ENCODE measurements around the gene ELMO1. TPM values are rescaled to one million over a fixed set of nuclear protein-coding genes. Genes with fewer than 3 reads are reported as not detected.

Gene ELMO1
- total and polyA plus RNA-seq, 2 donors from 2014 or later: 6.0 to 35.4 TPM

DNA sequence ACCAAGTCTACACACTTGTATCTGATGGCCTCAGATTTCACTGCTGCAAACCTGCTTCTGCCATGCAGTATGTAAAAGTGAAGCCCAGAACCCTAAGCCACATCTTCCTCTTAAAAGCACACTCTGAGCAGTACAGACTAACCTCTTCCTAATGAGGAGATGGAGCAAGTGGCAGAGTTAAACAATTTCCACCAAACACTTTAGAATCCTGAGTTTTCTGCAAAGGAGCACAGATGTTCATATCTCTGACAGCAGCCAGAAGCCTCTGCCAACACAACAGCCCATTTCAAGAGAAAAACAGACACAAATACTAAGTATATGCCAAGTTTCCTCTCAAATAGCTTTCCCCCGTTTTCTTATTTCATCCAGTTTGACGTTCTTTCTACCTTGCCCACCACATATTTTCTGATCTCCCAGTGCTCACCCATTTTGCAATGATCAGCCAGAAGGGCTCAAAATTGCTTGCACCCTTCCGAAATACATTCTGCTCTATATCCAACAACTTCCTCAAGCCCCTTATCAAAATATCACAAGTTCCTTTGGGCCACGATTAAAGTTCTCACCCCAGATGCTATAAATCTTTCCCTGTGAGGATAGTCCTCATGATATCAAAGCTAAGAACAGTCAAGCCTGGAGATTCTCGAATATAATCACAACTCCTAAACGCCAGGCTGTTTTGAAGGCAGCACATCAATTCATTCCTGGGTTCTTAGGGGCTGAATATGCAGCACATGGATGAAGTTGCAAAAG is 27.5 kb downstream of the ELMO1 start:
- no peak for TF ChIP-seq CTCF (IDR thresholded peaks at IDR 0.05; ENCODE audit: borderline replicate concordance, extremely low read depth, insufficient read depth)
- Histone ChIP-seq H3K36me3 (ENCODE audit: control insufficient read depth in 2 of 3, insufficient read depth in 3 of 3, low read length in 3 of 3) (no peaks in the 10 kb centered on the region), H3K9ac (ENCODE audit: low read length in 3 of 3) (no peak overlapping the region), H3K27me3 (ENCODE audit: control insufficient read depth, insufficient read depth, low read length) (no peaks in the 10 kb centered on the region), H3K4me1 (ENCODE audit: control insufficient read depth in 2 of 3, insufficient read depth in 2 of 3, low read depth in 1 of 3, low read length in 3 of 3) (peaks cover 0 to under 1% (median 0%) of the 10 kb centered on the region in 3 donors), H3K27ac (ENCODE audit: low read depth in 2 of 2, low read length in 2 of 2) (no peak overlapping the region), H3K9me3 (ENCODE audit: control insufficient read depth in 2 of 3, insufficient read depth in 1 of 3, low read length in 3 of 3) (no peaks in the 10 kb centered on the region), H3K4me3 (ENCODE audit: low read length in 3 of 3) (no peak overlapping the region)
- intact Hi-C loops (cut with DNase I): no loop called here
- FAIRE-seq (no peak), DNase-seq (no peak)

DNA sequence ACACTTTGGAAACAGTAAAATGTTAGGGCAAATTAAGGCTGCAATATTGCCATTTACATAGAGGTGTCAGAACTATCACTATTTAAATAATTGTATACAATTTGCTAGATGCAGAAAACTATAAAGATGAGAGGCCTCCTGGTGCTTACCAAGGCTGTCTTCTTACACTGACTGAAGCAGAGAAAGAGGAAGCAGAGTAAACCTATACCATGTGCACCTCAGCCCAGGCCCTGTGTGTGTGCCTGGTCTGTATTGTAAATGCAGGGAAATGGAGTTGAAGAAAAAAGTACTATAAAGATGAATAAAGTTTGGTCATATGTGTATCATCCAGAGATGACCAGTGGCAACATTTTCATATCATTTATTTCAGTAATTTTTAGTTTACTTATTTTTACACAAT is 29.2 kb downstream of the ELMO1 start:
- intact Hi-C loops (cut with DNase I): no loop called here
- Histone ChIP-seq H3K4me3 (ENCODE audit: low read length in 3 of 3) (no peak overlapping the region), H3K4me1 (ENCODE audit: control insufficient read depth in 2 of 3, insufficient read depth in 2 of 3, low read depth in 1 of 3, low read length in 3 of 3) (peaks cover 0 to 8% (median 0%) of the 10 kb centered on the region in 3 donors), H3K27me3 (ENCODE audit: control insufficient read depth, insufficient read depth, low read length) (no peaks in the 10 kb centered on the region), H3K9ac (ENCODE audit: low read length in 3 of 3) (no peak overlapping the region), H3K9me3 (ENCODE audit: control insufficient read depth in 2 of 3, insufficient read depth in 1 of 3, low read length in 3 of 3) (no peaks in the 10 kb centered on the region), H3K27ac (ENCODE audit: low read depth in 2 of 2, low read length in 2 of 2) (no peak overlapping the region), H3K36me3 (ENCODE audit: control insufficient read depth in 2 of 3, insufficient read depth in 3 of 3, low read length in 3 of 3) (no peaks in the 10 kb centered on the region)
- no peak for TF ChIP-seq CTCF (IDR thresholded peaks at IDR 0.05; ENCODE audit: borderline replicate concordance, extremely low read depth, insufficient read depth)
- no peak for DNase-seq
- no peak for FAIRE-seq

- Histone ChIP-seq H3K4me3 (ENCODE audit: low read length in 3 of 3) (no peak overlapping the region), H3K9ac (ENCODE audit: low read length in 3 of 3) (no peak overlapping the region), H3K27me3 (ENCODE audit: control insufficient read depth, insufficient read depth, low read length) (no peaks in the 10 kb centered on the region), H3K4me1 (ENCODE audit: control insufficient read depth in 2 of 3, insufficient read depth in 2 of 3, low read depth in 1 of 3, low read length in 3 of 3) (peaks cover 0 to 8% (median 0%) of the 10 kb centered on the region in 3 donors), H3K36me3 (ENCODE audit: control insufficient read depth in 2 of 3, insufficient read depth in 3 of 3, low read length in 3 of 3) (no peaks in the 10 kb centered on the region), H3K27ac (ENCODE audit: low read depth in 2 of 2, low read length in 2 of 2) (no peak overlapping the region), H3K9me3 (ENCODE audit: control insufficient read depth in 2 of 3, insufficient read depth in 1 of 3, low read length in 3 of 3) (no peaks in the 10 kb centered on the region)
- no peak for FAIRE-seq
- intact Hi-C loops (cut with DNase I): no loop called here
- DNase-seq: no peak
- no peak for TF ChIP-seq CTCF (IDR thresholded peaks at IDR 0.05; ENCODE audit: borderline replicate concordance, extremely low read depth, insufficient read depth)
Observed at GRCh38 chr7:37418381-37418780, 30.3 kb downstream of the ELMO1 start.

Data from kidney (tissue), 14 donors.